Ovary (tissue), 9 donors: ENCODE results near the gene CCDC148. TPM values are rescaled to one million over a fixed set of nuclear protein-coding genes. Genes with fewer than 3 reads are reported as not detected.

Source experiments
- DNase-seq, 5 donors: peaks; one replicate each; pipeline ENCODE4 v3.0.0-alpha.2; 2019 to 2020
- H3K27ac ChIP-seq, 2 donors: fragments of 200-600 bp; one replicate each; pipeline versions ENCODE4 v1.5.1 to v1.8.0; 2019 to 2022
- H3K27me3 ChIP-seq: fragments of 200-600 bp; one replicate; pipeline ENCODE4 v1.8.0; 2022
- H3K36me3 ChIP-seq: fragments of 200-600 bp; sonication (generic); one replicate; pipeline ENCODE4 v1.5.1; 2019
- H3K4me1 ChIP-seq: one replicate; pipeline ENCODE4 v1.8.1; 2013; ENCODE audit warnings: mild to moderate bottlenecking, moderate library complexity; ENCODE audit not compliant: insufficient read depth
- H3K4me3 ChIP-seq: fragments of 200-600 bp; sonication (generic); one replicate; pipeline ENCODE4 v1.5.1; 2017
- H3K9me3 ChIP-seq, 2 donors: fragments of 200-600 bp in 1 of 2; sonication (generic) in 1 of 2; one replicate each; pipeline versions ENCODE4 v1.5.1 to v1.8.1; 2013 to 2019; ENCODE audit warnings: mild to moderate bottlenecking in 1 of 2, moderate library complexity in 1 of 2
- EP300 ChIP-seq: sonication (generic); formaldehyde crosslinking; IDR thresholded peaks from one replicate; pipeline ENCODE4 v1.6.1; 2017; ENCODE audit warnings: antibody characterized with exemption
- POLR2A ChIP-seq: fragments of 450-650 bp; IDR thresholded peaks from one replicate; pipeline ENCODE4 v1.6.1; 2017; ENCODE audit warnings: antibody characterized with exemption, mild to moderate bottlenecking, moderate library complexity
- whole genome bisulfite sequencing, 3 donors: extraction: QIAGEN DNeasy Blood & Tissue Kit in 1 of 3; methylation state at CpG; one replicate each; pipeline versions ENCODE4 v1.1.5 to v1.1.7; 2013 to 2017; 5-methylcytosine and 5-hydroxymethylcytosine counted together
- intact Hi-C, 4 donors: fragments of 100-400 bp; cut with DNase I; formaldehyde crosslinking; loops; one replicate each; pipeline versions ENCODE4 v1.11.0 to v1.15.1; 2022 to 2023
- polyA plus RNA-seq, 2 donors: library from polyadenylated mRNA; stranded (reverse); fragments of 200-250 nt in 1 of 2; fragments of 350-450 nt in 1 of 2; fragmentation: Illumina TruSeq in 1 of 2; extraction: RNeasy Lipid Tissue Mini Kit (QIAGEN cat#74804) in 1 of 2; gene quantifications; one replicate each; pipeline ENCODE4 v1.2.3, GENCODE V29; 2013 to 2014
- total RNA-seq, 7 donors: library from RNA; depleted of rRNA in 2 of 7; stranded (reverse); fragments of >200 nt in 2 of 7; fragmentation: NEBNext Ultra II Directional in 3 of 7; extraction: Animal tissue kit (Norgen Biotek cat#: 25700) in 3 of 7; gene quantifications; one replicate each; pipeline versions ENCODE4 v1.1.0 to v1.2.4, GENCODE V29; 2016 to 2023
- TF ChIP-seq, protein P1 (sequence below), 3 donors: fragments of 450-650 bp in 2 of 3; fragments of 200-600 bp in 1 of 3; IDR thresholded peaks; one replicate each; pipeline versions ENCODE4 v1.5.1 to v1.8.0; 2016 to 2022; ENCODE audit warnings: antibody characterized with exemption in 3 of 3, mild to moderate bottlenecking in 1 of 3
- donor health status: DM: no; HTN: no; CAD: no; lungs with moderate emphysema.
- donor health status: DM: no; HTN: no; CAD: no.
- donor health status: Bipolar disorder and iron deficiency.
- donor health status: DM: yes; HTN: yes; CAD: no.
- donor health status: DM: no; HTN: no; CAD: no.
- donor health status: DM: yes; HTN: yes; CAD: no.

CCDC148 gene
- total and polyA plus RNA-seq, 9 donors, result 0.80 to 6.6 (median 3.5) TPM

DNA sequence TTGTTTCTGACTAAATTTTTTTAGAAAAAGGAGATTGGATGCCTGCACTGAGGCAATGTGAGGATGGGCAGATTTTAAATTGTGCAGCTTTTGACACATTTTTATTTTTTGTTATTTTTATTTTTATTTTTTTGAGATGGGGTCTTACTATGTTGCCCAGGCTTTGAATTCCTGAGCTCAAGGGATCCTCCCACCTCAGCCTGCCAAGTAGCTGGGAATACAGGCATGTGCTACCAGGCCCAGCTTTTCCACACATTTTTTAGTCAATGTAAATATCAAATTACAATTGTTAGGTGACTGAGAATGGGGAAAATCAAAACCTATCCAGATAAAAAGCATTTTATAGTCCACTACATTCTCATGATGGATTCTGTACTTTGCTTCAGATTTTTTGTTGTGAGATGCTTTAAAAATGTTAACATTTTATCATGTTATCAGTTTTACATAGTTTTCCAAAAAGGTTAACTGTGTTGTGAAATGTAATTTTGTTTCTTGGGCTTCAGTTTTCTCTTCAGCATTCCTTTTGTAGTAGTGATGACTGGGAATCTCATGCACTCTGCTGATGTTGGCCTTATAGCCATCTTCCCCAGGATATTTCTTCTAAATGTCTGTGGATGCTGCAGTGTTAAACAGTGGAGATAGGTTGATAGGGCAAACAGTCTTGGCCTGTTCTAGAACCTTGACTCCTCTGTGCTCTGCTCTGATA lies 41.6 kb upstream of the CCDC148 start:
- Histone ChIP-seq H3K27me3 (no peaks in the 10 kb centered on the region), H3K9me3 (no peaks in the 10 kb centered on the region), H3K4me3 (no peak overlapping the region), H3K36me3 (no peaks in the 10 kb centered on the region), H3K4me1 (peaks cover 14% of the 10 kb centered on the region), H3K27ac (no peak overlapping the region)
- intact Hi-C loops, result no loop called here
- no peak for DNase-seq
- TF ChIP-seq EP300, result no peak

DNA sequence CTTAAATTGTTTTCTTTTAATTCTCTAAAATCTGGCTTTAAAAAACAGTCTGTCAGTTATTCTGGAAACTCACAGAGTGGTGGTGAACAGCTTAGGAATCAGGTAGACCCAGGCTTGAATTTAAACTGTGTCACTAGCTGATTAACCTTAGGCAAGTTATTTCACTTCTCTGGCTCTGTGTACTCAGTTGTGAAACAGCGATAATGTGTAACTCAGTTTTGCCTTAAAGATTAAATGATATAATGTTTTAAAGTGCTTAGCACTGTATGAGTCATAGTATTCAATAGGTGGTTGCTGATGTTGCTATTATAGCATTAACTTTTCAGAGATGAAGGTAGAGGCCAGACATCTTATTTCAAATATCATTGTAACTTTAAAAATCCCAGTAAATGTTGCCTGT lies 40.9 kb upstream of the CCDC148 start:
- WGBS, 3 donors, result 90 to 95% (median 93%) methylated on average over 1 of the region's 1 CpG
- TF ChIP-seq POLR2A, result no peak
- no peak overlapping the region for H3K27ac ChIP-seq

DNA sequence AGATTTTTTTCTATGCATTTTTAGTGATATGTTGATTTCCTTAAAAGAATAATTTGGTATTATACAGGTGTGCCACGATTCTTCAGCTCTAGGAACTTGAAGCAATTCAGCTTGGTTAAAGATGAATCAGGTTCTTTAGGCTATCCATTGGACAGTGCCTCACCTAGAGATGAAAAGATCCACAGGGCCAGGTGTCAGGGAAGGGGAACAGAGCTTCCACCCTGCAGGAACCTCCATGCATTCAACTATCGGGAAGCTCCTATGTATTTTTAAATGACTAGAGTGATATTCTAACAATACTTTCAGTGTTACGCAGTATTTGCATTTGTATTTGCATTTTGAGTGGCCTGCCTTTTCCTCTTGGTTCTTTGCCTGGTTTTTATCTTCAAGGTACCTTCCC lies 40.4 kb upstream of the CCDC148 start:
- no peak for DNase-seq
- Histone ChIP-seq H3K9me3 (no peaks in the 10 kb centered on the region), H3K4me3 (no peak overlapping the region), H3K4me1 (peaks cover 16% of the 10 kb centered on the region), H3K36me3 (no peaks in the 10 kb centered on the region), H3K27me3 (no peaks in the 10 kb centered on the region), H3K27ac (no peak overlapping the region)
- WGBS, 3 donors, result 92 to 94% (median 93%) methylated on average over 3 of the region's 3 CpGs
- intact Hi-C loops, result no loop called here
- no peak for TF ChIP-seq EP300
- TF ChIP-seq, protein P1, sequence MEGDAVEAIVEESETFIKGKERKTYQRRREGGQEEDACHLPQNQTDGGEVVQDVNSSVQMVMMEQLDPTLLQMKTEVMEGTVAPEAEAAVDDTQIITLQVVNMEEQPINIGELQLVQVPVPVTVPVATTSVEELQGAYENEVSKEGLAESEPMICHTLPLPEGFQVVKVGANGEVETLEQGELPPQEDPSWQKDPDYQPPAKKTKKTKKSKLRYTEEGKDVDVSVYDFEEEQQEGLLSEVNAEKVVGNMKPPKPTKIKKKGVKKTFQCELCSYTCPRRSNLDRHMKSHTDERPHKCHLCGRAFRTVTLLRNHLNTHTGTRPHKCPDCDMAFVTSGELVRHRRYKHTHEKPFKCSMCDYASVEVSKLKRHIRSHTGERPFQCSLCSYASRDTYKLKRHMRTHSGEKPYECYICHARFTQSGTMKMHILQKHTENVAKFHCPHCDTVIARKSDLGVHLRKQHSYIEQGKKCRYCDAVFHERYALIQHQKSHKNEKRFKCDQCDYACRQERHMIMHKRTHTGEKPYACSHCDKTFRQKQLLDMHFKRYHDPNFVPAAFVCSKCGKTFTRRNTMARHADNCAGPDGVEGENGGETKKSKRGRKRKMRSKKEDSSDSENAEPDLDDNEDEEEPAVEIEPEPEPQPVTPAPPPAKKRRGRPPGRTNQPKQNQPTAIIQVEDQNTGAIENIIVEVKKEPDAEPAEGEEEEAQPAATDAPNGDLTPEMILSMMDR (IDR thresholded peaks at IDR 0.05), result no peak
- no peak for TF ChIP-seq POLR2A

More for the DNA sequence above, 40.9 kb upstream of the CCDC148 start:
- Histone ChIP-seq H3K36me3 (no peaks in the 10 kb centered on the region), H3K4me3 (no peak overlapping the region), H3K27me3 (no peaks in the 10 kb centered on the region), H3K4me1 (peaks cover 14% of the 10 kb centered on the region), H3K9me3 (no peaks in the 10 kb centered on the region)
- intact Hi-C loops, result no loop called here
- DNase-seq, result no peak

DNA sequence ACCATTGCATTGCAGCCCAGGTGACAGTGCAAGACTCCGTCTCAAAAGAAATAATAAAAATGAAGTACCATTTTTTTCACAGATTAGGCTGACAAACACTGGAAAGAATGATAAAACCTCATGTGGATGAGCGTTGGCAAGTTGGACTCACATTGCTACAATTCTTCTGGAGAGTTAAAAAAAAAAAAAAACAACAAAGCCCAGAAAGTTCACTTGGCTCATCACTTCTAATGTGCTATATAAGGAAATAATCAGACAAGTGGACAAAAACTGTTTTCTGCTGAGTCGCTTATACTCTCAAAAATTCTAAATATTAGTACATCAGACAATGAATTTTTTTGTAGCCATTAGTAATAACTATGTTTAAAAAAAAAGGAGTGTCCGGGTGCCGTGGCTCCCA lies 38.6 kb upstream of the CCDC148 start:
- Histone ChIP-seq H3K36me3 (no peaks in the 10 kb centered on the region), H3K27me3 (no peaks in the 10 kb centered on the region), H3K9me3 (no peaks in the 10 kb centered on the region), H3K27ac (no peak overlapping the region), H3K4me1 (peaks cover 12% of the 10 kb centered on the region), H3K4me3 (no peak overlapping the region)
- WGBS, 3 donors, result 16 to 20% (median 18%) methylated on average over 5 of the region's 5 CpGs
- intact Hi-C loops, result no loop called here
- DNase-seq, result no peak
- no peak for TF ChIP-seq POLR2A
- TF ChIP-seq, protein P1 (IDR thresholded peaks at IDR 0.05), result no peak
- TF ChIP-seq EP300, result no peak

DNA sequence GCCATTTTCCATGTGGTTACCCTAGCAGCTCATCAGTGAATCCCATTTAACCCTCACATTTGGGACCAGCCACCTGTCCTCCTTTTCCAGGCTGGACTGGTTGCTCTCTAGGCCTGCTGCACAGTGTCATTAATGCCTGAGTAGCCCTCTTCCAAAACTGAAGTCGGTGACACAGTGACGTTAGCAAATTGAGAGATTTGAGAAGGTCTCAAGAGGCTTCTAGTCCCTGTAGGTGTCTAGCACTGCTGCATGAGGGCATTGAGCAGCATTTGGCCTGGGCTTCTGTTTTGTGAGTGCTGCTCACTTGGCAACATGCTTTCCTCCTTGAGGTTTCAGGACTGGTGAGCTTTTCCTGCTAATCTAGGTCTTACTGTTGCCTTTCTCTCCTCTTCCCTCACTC lies 36.9 kb upstream of the CCDC148 start:
- Histone ChIP-seq H3K36me3 (no peaks in the 10 kb centered on the region), H3K4me3 (no peak overlapping the region), H3K4me1 (peaks cover 8% of the 10 kb centered on the region), H3K27ac (no peak overlapping the region), H3K9me3 (no peaks in the 10 kb centered on the region), H3K27me3 (no peaks in the 10 kb centered on the region)
- no peak for DNase-seq
- TF ChIP-seq POLR2A (no peak), EP300 (no peak)
- TF ChIP-seq, protein P1 (IDR thresholded peaks at IDR 0.05), result no peak
- intact Hi-C loops, result no loop called here
- 68 to 90% (median 69%) methylated on average over 2 of the region's 2 CpGs for WGBS, 3 donors
